ENCODE measurements around the gene CCL22. TPM values are rescaled to one million over a fixed set of nuclear protein-coding genes. Genes with fewer than 3 reads are reported as not detected.
A peak's percentile ranks its signal among the peaks of the same experiment; 100 is the strongest.

CCL22 gene
- polyA plus RNA-seq, 2 of the 4 experiments (the other 2 are of a cell fraction) = not detected

DNA sequence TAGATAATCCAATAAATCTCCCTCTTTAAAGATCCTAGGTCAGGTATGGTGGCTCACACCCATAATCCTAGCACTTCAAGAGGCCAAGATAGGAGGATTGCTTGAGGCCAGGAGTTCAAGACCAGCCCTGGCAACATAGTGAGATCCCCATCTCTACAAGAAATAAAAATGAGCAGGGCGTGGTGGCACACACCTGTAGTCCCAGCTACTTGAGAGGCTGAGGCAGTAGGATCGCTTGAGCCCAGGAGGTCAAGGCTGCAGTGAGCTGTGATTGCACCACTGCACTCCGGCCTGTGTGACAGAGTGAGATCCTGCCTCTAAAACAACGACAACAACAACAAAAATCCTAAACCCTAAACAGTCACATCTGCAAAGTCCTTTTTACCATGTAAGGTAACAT, 2.0 kb upstream of the CCL22 start:
- POLR2A ChIA-PET = no interaction called here
- H3K4me2 ChIP-seq = no peak overlapping the region
- no peaks in the 10 kb centered on the region for H3K9me3 ChIP-seq
- FAIRE-seq (no peak), ATAC-seq (no peak), DNase-seq (ENCODE audit: low read depth in 1 of 2, low spot score in 1 of 2) (no peak)
- WGBS (ENCODE audit: missing lambda C conversion rate) = 79% methylated on average over 4 of the region's 4 CpGs
- CTCF ChIA-PET = interaction anchor here (1.2 to 2.4 kb wide), 3 partner anchors 24 to 61 kb away, joined by 3 to 6 read pairs (median 4); no protein-coding TSS in a partner anchor
- TF ChIP-seq EP300 (IDR thresholded peaks at IDR 0.05) = no peak
- no peak for TF ChIP-seq NR3C1 (IDR thresholded peaks at IDR 0.05)
- TF ChIP-seq EHMT2 (IDR thresholded peaks at IDR 0.05; ENCODE audit: low read depth) = no peak
- TF ChIP-seq, protein P1, sequence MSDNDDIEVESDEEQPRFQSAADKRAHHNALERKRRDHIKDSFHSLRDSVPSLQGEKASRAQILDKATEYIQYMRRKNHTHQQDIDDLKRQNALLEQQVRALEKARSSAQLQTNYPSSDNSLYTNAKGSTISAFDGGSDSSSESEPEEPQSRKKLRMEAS (IDR thresholded peaks at IDR 0.05) = no peak
- TF ChIP-seq RNF2 (IDR thresholded peaks at IDR 0.05; ENCODE audit: borderline replicate concordance, low read depth) = no peak
- H3K4me1 ChIP-seq = no peaks in the 10 kb centered on the region
- H3K27ac ChIP-seq = no peak overlapping the region
- H3K4me3 ChIP-seq = no peak overlapping the region

DNA sequence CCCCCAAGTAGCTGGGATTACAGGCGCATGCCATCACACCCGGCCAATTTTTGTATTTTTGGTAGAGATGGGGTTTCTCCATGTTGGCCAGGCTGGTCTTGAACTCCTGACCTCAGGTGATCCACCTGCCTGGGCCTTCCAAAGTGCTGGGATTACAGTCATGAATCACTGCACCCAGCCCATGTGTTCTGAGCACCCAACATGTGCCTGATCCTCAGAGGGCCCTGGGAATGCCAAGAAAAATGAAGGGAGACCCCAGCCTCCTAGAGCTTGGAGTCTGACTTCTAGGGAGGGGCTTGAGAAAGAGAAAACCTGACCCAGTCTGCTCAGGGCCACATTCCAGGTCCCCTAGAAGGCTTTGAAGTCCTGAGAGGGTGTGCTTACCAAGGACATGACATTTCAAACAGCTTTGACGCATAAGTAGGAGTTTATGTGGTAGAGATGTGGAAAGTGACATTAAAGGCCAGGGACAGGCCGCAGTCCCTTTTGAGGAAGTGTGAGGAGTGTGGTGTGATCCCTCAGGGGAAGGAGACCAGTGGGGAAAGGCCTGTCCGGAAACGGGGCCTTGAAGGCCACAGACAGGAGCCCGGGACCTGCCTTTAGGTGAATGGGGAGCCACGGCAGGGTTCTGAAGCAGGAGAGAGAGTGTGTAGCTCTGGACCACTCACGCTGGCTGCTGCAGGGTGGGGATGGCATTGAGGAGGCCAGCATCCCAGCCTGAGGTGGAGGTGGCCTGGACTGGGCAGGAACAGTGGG, 1.1 kb upstream of the CCL22 start:
- Histone ChIP-seq H3K4me2 (no peak overlapping the region), H3K27ac (no peak overlapping the region), H3K9me3 (no peaks in the 10 kb centered on the region), H3K4me1 (no peaks in the 10 kb centered on the region), H3K4me3 (no peak overlapping the region)
- ChIA-PET CTCF (interaction anchor here (0.9 to 2.4 kb wide), 3 partner anchors 57 to 62 kb away, joined by 3 to 6 read pairs (median 4); no protein-coding TSS in a partner anchor), POLR2A (no interaction called here)
- 78% methylated on average over 9 of the region's 9 CpGs for WGBS (ENCODE audit: missing lambda C conversion rate)
- ATAC-seq = peak in 1 of 2 experiments; percentile 25; a peak in 1 of 6 replicates
- no peak for DNase-seq (ENCODE audit: low read depth in 1 of 2, low spot score in 1 of 2)
- TF ChIP-seq ZFP36 (IDR thresholded peaks at IDR 0.05; ENCODE audit: borderline replicate concordance, partially characterized antibody) = no peak
- TF ChIP-seq, protein P1 (IDR thresholded peaks at IDR 0.05) = no peak
- TF ChIP-seq FOSL2 (IDR thresholded peaks at IDR 0.05) = no peak
- TF ChIP-seq FOSL2 (CRISPR knock-in tag; IDR thresholded peaks at IDR 0.05) = no peak
- FAIRE-seq = no peak

DNA sequence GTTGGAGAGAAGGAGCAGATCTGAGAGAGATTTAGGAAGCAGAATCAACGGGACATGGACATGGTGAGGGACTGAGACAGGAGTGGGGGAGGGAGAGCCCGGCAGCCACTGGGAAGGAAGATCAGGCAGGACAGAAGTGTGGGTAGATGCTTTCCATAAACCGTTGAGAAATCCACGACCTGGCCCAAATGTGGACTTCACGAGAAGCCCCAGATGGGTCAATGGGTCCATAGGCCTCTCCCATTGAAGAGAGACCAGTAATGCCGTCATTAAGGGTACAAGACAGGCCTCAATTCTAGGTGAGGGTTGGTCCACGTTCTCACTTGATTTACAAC, 530 bp upstream of the CCL22 start:
- ChIA-PET CTCF (interaction anchor here (0.9 kb wide), 1 partner anchor 61 kb away, joined by 3 read pairs; no protein-coding TSS in a partner anchor), POLR2A (no interaction called here)
- no peak for ATAC-seq
- Histone ChIP-seq H3K4me2 (no peak overlapping the region), H3K4me1 (no peaks in the 10 kb centered on the region), H3K9me3 (no peaks in the 10 kb centered on the region), H3K27ac (no peak overlapping the region), H3K4me3 (no peak overlapping the region)
- FAIRE-seq = no peak
- no peak for DNase-seq (ENCODE audit: low read depth in 1 of 2, low spot score in 1 of 2)
- 67% methylated on average over 7 of the region's 7 CpGs for WGBS (ENCODE audit: missing lambda C conversion rate)
- no peak for TF ChIP-seq TFCP2L1 (CRISPR knock-in tag; IDR thresholded peaks at IDR 0.05)
- TF ChIP-seq, protein P2, sequence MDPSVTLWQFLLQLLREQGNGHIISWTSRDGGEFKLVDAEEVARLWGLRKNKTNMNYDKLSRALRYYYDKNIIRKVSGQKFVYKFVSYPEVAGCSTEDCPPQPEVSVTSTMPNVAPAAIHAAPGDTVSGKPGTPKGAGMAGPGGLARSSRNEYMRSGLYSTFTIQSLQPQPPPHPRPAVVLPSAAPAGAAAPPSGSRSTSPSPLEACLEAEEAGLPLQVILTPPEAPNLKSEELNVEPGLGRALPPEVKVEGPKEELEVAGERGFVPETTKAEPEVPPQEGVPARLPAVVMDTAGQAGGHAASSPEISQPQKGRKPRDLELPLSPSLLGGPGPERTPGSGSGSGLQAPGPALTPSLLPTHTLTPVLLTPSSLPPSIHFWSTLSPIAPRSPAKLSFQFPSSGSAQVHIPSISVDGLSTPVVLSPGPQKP (IDR thresholded peaks at IDR 0.05; ENCODE audit: low read depth, low read length) = no peak
- no peak for TF ChIP-seq RNF2 (IDR thresholded peaks at IDR 0.05; ENCODE audit: borderline replicate concordance, low read depth)
- TF ChIP-seq, protein P3, sequence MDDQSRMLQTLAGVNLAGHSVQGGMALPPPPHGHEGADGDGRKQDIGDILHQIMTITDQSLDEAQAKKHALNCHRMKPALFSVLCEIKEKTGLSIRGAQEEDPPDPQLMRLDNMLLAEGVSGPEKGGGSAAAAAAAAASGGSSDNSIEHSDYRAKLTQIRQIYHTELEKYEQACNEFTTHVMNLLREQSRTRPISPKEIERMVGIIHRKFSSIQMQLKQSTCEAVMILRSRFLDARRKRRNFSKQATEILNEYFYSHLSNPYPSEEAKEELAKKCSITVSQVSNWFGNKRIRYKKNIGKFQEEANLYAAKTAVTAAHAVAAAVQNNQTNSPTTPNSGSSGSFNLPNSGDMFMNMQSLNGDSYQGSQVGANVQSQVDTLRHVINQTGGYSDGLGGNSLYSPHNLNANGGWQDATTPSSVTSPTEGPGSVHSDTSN (IDR thresholded peaks at IDR 0.05) = no peak
- no peak for TF ChIP-seq HOXB13 (CRISPR knock-in tag; IDR thresholded peaks at IDR 0.05; ENCODE audit: low read depth)
- TF ChIP-seq RCOR1 (IDR thresholded peaks at IDR 0.05; ENCODE audit: low read depth, low read length) = no peak
- no peak for TF ChIP-seq NR3C1 (IDR thresholded peaks at IDR 0.05)
- TF ChIP-seq NFE2L2 (conservative IDR thresholded peaks at IDR 0.05; ENCODE audit: low read length) = no peak
- TF ChIP-seq, protein P4, sequence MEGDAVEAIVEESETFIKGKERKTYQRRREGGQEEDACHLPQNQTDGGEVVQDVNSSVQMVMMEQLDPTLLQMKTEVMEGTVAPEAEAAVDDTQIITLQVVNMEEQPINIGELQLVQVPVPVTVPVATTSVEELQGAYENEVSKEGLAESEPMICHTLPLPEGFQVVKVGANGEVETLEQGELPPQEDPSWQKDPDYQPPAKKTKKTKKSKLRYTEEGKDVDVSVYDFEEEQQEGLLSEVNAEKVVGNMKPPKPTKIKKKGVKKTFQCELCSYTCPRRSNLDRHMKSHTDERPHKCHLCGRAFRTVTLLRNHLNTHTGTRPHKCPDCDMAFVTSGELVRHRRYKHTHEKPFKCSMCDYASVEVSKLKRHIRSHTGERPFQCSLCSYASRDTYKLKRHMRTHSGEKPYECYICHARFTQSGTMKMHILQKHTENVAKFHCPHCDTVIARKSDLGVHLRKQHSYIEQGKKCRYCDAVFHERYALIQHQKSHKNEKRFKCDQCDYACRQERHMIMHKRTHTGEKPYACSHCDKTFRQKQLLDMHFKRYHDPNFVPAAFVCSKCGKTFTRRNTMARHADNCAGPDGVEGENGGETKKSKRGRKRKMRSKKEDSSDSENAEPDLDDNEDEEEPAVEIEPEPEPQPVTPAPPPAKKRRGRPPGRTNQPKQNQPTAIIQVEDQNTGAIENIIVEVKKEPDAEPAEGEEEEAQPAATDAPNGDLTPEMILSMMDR (IDR thresholded peaks at IDR 0.05) = no peak
- TF ChIP-seq JUNB (IDR thresholded peaks at IDR 0.05) = no peak
- TF ChIP-seq, protein P5, sequence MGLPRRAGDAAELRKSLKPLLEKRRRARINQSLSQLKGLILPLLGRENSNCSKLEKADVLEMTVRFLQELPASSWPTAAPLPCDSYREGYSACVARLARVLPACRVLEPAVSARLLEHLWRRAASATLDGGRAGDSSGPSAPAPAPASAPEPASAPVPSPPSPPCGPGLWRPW (IDR thresholded peaks at IDR 0.05) = no peak
- TF ChIP-seq POLR2AphosphoS2 (conservative IDR thresholded peaks at IDR 0.05; ENCODE audit: low read length) = no peak
- no peak for TF ChIP-seq RFX5 (IDR thresholded peaks at IDR 0.05)
- TF ChIP-seq, protein P1 (IDR thresholded peaks at IDR 0.05) = no peak

Measured in A549 (cell line).